Measurements from ENCODE around the gene OXA1L. TPM values are rescaled to one million over a fixed set of nuclear protein-coding genes. Genes with fewer than 3 reads are reported as not detected.

OXA1L gene
- polyA plus RNA-seq, 1 donor from 2014 or later = 60.7 TPM

DNA sequence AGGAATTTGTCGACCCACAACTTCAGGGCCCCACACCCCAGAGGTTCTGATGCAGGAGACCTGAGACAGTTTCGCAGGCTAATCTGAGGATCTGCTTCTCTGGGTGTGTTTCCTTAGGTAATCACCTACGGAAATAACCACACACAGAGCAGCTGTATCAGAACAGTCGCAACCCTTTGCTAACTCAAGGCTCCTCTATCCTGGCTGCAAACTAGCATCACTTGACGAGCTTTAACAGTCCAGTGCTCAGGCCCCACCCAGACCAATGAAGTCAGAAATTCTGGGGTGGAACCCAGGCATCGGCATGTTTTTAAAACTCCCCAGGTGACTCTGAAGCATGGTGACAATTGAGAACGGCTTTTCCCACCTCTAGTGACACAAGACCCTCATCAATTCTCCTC lies 28.1 kb downstream of the OXA1L start:
- no peaks in the 10 kb centered on the region for H3K36me3 ChIP-seq (ENCODE audit: insufficient read depth, low read length)
- no peaks in the 10 kb centered on the region for H3K9me2 ChIP-seq (ENCODE audit: insufficient read depth, low read length)
- H3K4me3 ChIP-seq (ENCODE audit: low read length) = no peak overlapping the region
- H4K20me1 ChIP-seq (ENCODE audit: insufficient read depth) = no peaks in the 10 kb centered on the region
- H3K9me3 ChIP-seq (ENCODE audit: low read length) = no peaks in the 10 kb centered on the region
- H3K4me2 ChIP-seq (ENCODE audit: low read length) = no peak overlapping the region
- no peak overlapping the region for H3K27ac ChIP-seq (ENCODE audit: low read length)
- no peaks in the 10 kb centered on the region for H3F3A ChIP-seq (ENCODE audit: insufficient read depth, low read length, poor library complexity, severe bottlenecking)
- H3K9ac ChIP-seq (ENCODE audit: low read length) = no peak overlapping the region
- H3K27me3 ChIP-seq (ENCODE audit: insufficient read depth, low read depth, low read length) = no peaks in the 10 kb centered on the region
- TF ChIP-seq MXI1 (conservative IDR thresholded peaks at IDR 0.05; ENCODE audit: poor library complexity, severe bottlenecking) (no peak), EZH2 (IDR thresholded peaks at IDR 0.05; ENCODE audit: borderline replicate concordance, insufficient read depth, low read length, poor library complexity, severe bottlenecking) (no peak), RAD21 (conservative IDR thresholded peaks at IDR 0.05) (no peak), TAF1 (IDR thresholded peaks at IDR 0.05; ENCODE audit: low read depth) (no peak)
- H3K79me2 ChIP-seq (replicated peaks; ENCODE audit: insufficient read depth, low read length) = no peaks in the 10 kb centered on the region
- H2AFZ ChIP-seq (ENCODE audit: low read depth, low read length) = no peak overlapping the region

DNA sequence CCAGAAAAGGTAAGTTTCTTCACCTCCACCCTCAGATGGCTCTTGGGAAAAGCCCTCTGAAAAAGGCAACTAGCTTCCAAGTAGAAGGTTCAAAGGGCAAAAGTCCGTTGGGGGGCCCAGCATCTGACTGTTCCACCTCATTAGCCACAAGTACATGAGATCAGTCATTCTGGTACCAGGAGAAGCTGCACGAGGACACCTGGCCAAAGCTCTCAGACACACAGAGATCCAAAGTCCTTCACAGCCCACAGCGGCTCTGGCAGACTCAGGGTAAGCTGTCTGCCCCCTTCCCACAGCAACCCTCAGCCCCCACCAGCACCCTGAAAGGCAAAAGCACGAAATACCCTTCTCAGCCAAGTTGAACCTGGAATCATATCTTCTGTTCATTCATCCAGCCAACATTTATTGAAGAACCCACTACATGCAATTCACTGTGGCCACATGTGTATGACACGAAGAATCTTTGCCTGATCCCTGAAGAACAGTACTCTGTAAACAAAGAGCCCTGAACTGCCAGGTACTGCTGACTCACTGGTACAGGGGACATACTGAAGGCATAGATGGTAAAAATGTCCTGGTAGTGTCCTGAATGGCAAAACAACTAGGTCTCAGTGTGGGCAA lies 29.7 kb downstream of the OXA1L start:
- Histone ChIP-seq H3K4me3 (ENCODE audit: low read length) (no peak overlapping the region), H3K4me2 (ENCODE audit: low read length) (no peak overlapping the region), H3K9ac (ENCODE audit: low read length) (no peak overlapping the region), H3K9me2 (ENCODE audit: insufficient read depth, low read length) (no peaks in the 10 kb centered on the region), H3K9me3 (ENCODE audit: low read length) (no peaks in the 10 kb centered on the region), H4K20me1 (ENCODE audit: insufficient read depth) (no peaks in the 10 kb centered on the region), H3F3A (ENCODE audit: insufficient read depth, low read length, poor library complexity, severe bottlenecking) (no peaks in the 10 kb centered on the region), H3K27me3 (ENCODE audit: insufficient read depth, low read depth, low read length) (no peaks in the 10 kb centered on the region), H3K79me2 (replicated peaks; ENCODE audit: insufficient read depth, low read length) (no peaks in the 10 kb centered on the region), H3K27ac (ENCODE audit: low read length) (no peak overlapping the region), H3K36me3 (ENCODE audit: insufficient read depth, low read length) (no peaks in the 10 kb centered on the region), H2AFZ (ENCODE audit: low read depth, low read length) (no peak overlapping the region)
- no peak for TF ChIP-seq SMC3 (conservative IDR thresholded peaks at IDR 0.05; ENCODE audit: poor library complexity)

DNA sequence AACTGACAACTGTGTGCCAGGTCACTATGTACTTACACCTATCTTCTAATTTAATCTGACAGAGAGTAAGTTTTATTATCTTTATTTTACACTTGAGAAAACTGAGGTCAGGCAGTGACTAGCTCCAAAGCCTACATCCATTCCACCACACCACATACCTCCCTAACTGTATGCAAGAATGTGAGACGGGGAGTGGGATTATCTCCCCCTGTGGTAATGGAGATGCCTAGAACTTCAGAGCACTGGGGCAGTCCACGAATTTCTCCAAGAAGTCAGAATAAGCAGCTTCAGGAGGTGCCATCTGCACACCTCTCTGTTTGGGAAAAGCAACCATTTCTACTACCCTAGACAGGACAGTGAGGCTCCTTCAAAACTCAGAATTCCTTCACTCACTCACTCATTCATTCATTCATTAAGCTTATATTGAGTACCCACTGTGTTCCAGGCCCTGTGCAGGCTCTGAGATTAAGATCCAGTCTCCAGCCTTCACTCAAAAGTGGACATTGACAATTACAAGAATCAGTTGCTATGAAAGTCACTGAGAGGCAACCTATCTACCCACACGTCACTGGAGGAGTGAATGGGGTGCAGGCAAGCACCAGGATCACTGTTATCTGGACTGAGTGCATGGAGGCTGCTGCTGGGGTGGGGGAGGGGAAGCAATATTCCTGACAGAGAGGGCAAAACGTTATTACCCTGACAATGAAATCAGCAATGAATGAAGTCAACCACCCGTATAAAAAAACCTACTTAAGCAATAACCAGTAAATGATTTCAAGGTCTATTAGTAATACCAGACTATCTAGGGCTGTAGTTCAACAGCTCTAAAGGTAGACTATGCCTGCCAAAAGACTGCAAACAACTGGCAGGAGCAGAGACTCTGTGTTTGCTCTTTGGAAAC lies 30.8 kb downstream of the OXA1L start:
- Histone ChIP-seq H3K9me2 (ENCODE audit: insufficient read depth, low read length) (no peaks in the 10 kb centered on the region), H3K36me3 (ENCODE audit: insufficient read depth, low read length) (no peaks in the 10 kb centered on the region), H3F3A (ENCODE audit: insufficient read depth, low read length, poor library complexity, severe bottlenecking) (no peaks in the 10 kb centered on the region), H4K20me1 (ENCODE audit: insufficient read depth) (no peaks in the 10 kb centered on the region), H3K9ac (ENCODE audit: low read length) (no peak overlapping the region), H2AFZ (ENCODE audit: low read depth, low read length) (no peak overlapping the region), H3K27me3 (ENCODE audit: insufficient read depth, low read depth, low read length) (no peaks in the 10 kb centered on the region), H3K27ac (ENCODE audit: low read length) (no peak overlapping the region), H3K4me3 (ENCODE audit: low read length) (no peak overlapping the region), H3K9me3 (ENCODE audit: low read length) (no peaks in the 10 kb centered on the region), H3K79me2 (replicated peaks; ENCODE audit: insufficient read depth, low read length) (no peaks in the 10 kb centered on the region), H3K4me2 (ENCODE audit: low read length) (no peak overlapping the region)
- TF ChIP-seq, protein P1, sequence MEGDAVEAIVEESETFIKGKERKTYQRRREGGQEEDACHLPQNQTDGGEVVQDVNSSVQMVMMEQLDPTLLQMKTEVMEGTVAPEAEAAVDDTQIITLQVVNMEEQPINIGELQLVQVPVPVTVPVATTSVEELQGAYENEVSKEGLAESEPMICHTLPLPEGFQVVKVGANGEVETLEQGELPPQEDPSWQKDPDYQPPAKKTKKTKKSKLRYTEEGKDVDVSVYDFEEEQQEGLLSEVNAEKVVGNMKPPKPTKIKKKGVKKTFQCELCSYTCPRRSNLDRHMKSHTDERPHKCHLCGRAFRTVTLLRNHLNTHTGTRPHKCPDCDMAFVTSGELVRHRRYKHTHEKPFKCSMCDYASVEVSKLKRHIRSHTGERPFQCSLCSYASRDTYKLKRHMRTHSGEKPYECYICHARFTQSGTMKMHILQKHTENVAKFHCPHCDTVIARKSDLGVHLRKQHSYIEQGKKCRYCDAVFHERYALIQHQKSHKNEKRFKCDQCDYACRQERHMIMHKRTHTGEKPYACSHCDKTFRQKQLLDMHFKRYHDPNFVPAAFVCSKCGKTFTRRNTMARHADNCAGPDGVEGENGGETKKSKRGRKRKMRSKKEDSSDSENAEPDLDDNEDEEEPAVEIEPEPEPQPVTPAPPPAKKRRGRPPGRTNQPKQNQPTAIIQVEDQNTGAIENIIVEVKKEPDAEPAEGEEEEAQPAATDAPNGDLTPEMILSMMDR (IDR thresholded peaks at IDR 0.05; ENCODE audit: poor library complexity, severe bottlenecking) = no peak
- TF ChIP-seq TAF1 (IDR thresholded peaks at IDR 0.05; ENCODE audit: low read depth) = no peak
- TF ChIP-seq EP300 (conservative IDR thresholded peaks at IDR 0.05; ENCODE audit: poor library complexity, severe bottlenecking) = no peak
- no peak for TF ChIP-seq RAD21 (conservative IDR thresholded peaks at IDR 0.05)
- TF ChIP-seq MXI1 (conservative IDR thresholded peaks at IDR 0.05; ENCODE audit: poor library complexity, severe bottlenecking) = no peak
- no peak for TF ChIP-seq EZH2 (IDR thresholded peaks at IDR 0.05; ENCODE audit: borderline replicate concordance, insufficient read depth, low read length, poor library complexity, severe bottlenecking)
- no peak for TF ChIP-seq POLR2AphosphoS5 (IDR thresholded peaks at IDR 0.05)
- TF ChIP-seq, protein P2, sequence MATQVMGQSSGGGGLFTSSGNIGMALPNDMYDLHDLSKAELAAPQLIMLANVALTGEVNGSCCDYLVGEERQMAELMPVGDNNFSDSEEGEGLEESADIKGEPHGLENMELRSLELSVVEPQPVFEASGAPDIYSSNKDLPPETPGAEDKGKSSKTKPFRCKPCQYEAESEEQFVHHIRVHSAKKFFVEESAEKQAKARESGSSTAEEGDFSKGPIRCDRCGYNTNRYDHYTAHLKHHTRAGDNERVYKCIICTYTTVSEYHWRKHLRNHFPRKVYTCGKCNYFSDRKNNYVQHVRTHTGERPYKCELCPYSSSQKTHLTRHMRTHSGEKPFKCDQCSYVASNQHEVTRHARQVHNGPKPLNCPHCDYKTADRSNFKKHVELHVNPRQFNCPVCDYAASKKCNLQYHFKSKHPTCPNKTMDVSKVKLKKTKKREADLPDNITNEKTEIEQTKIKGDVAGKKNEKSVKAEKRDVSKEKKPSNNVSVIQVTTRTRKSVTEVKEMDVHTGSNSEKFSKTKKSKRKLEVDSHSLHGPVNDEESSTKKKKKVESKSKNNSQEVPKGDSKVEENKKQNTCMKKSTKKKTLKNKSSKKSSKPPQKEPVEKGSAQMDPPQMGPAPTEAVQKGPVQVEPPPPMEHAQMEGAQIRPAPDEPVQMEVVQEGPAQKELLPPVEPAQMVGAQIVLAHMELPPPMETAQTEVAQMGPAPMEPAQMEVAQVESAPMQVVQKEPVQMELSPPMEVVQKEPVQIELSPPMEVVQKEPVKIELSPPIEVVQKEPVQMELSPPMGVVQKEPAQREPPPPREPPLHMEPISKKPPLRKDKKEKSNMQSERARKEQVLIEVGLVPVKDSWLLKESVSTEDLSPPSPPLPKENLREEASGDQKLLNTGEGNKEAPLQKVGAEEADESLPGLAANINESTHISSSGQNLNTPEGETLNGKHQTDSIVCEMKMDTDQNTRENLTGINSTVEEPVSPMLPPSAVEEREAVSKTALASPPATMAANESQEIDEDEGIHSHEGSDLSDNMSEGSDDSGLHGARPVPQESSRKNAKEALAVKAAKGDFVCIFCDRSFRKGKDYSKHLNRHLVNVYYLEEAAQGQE (IDR thresholded peaks at IDR 0.05; ENCODE audit: borderline replicate concordance) = no peak
- TF ChIP-seq SMC3 (conservative IDR thresholded peaks at IDR 0.05; ENCODE audit: poor library complexity) = no peak
